ENCODE data around the gene PKNOX1.

DNA sequence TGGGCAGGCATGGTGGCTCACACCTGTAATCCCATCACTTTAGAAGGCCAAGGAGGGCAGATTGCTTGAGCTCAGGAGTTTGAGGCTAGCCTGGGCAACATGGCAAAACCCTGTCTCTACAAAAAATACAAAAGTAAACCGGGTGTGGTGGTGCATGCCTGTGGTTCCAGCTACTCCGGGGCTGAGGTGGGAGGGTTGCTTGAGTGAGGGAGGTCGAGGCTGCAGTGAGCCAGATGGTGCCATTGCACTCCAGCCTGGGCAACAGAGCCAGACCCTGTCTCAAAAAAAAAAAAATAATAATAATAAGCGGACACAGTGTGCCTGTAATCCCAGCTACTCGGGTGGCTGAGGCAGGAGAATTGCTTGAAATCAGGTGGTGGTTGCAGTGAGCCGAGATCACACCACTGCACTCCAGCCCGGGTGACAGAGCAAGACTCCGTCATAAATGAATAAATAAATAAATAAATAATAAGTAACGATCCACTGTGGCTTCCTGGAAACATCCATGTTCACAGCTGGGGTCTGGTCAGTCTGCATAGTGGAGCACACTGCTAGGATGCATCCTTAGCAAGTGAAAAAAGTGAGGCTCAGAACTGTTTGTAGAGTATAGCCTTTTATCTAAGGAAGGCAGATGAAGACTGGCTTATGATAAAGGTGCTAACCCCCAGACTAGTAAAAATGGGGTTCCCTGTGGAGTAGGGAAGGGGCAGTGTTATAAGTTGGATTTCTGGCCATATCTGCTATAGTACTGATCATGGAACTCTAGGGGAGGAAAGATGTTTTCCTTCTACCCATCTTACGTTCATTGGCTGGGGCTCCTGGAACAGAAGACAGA lies 15.7 kb downstream of the PKNOX1 start:
- TF ChIP-seq, protein P1, sequence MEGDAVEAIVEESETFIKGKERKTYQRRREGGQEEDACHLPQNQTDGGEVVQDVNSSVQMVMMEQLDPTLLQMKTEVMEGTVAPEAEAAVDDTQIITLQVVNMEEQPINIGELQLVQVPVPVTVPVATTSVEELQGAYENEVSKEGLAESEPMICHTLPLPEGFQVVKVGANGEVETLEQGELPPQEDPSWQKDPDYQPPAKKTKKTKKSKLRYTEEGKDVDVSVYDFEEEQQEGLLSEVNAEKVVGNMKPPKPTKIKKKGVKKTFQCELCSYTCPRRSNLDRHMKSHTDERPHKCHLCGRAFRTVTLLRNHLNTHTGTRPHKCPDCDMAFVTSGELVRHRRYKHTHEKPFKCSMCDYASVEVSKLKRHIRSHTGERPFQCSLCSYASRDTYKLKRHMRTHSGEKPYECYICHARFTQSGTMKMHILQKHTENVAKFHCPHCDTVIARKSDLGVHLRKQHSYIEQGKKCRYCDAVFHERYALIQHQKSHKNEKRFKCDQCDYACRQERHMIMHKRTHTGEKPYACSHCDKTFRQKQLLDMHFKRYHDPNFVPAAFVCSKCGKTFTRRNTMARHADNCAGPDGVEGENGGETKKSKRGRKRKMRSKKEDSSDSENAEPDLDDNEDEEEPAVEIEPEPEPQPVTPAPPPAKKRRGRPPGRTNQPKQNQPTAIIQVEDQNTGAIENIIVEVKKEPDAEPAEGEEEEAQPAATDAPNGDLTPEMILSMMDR (IDR thresholded peaks at IDR 0.05) = no peak
- TF ChIP-seq POLR2A (IDR thresholded peaks at IDR 0.05) = no peak

Measured in esophagus squamous epithelium (tissue), 4 donors.